ENCODE measurements around the gene PYCARD. TPM values are rescaled to one million over a fixed set of nuclear protein-coding genes. Genes with fewer than 3 reads are reported as not detected.

PYCARD gene
- total and polyA plus RNA-seq, 2 donors (not counting 3 experiments of a cell fraction or from before 2014, with no cell fraction given), result 19.1 to 40.1 TPM

GRCh38 chr16:31242206-31242605 is 39.6 kb upstream of the PYCARD start:
- Histone ChIP-seq H3K4me1 (ENCODE audit: control insufficient read depth, extremely low read depth, insufficient read depth, low read length) (no peaks in the 10 kb centered on the region), H3K79me2 (ENCODE audit: control insufficient read depth, insufficient read depth, low read length) (no peaks in the 10 kb centered on the region), H3K9me3 (replicated peaks; ENCODE audit: control insufficient read depth, insufficient read depth, low read length) (no peaks in the 10 kb centered on the region), H3K36me3 (ENCODE audit: control insufficient read depth in 2 of 2, extremely low read depth in 1 of 2, insufficient read depth in 2 of 2, low read length in 2 of 2) (no peaks in the 10 kb centered on the region), H2AFZ (ENCODE audit: low read depth, low read length) (no peak overlapping the region), H3K27me3 (ENCODE audit: control insufficient read depth in 2 of 2, insufficient read depth in 2 of 2, low read length in 2 of 2) (peaks cover 2 to 5% of the 10 kb centered on the region in 2 experiments), H3K9me1 (replicated peaks; ENCODE audit: control insufficient read depth, extremely low read depth, insufficient read depth, low read length) (no peaks in the 10 kb centered on the region), H3K4me2 (ENCODE audit: insufficient read depth, low read length) (no peak overlapping the region), H4K20me1 (replicated peaks; ENCODE audit: control insufficient read depth, extremely low read depth, insufficient read depth, low read length) (no peaks in the 10 kb centered on the region), H3K4me3 (replicated peaks in 1 of 3; ENCODE audit: insufficient read depth in 1 of 3, low read depth in 1 of 3, low read length in 3 of 3) (no peak overlapping the region), H3K27ac (ENCODE audit: insufficient read depth, low read depth, low read length) (no peak overlapping the region), H3K9ac (replicated peaks; ENCODE audit: extremely low read depth, insufficient read depth, low read length) (no peak overlapping the region)
- intact Hi-C loops (cut with micrococcal nuclease), result no loop called here
- no peak for TF ChIP-seq JUN (IDR thresholded peaks at IDR 0.05; ENCODE audit: borderline replicate concordance, insufficient read depth, insufficient read length, low read depth)
- TF ChIP-seq, protein P1, sequence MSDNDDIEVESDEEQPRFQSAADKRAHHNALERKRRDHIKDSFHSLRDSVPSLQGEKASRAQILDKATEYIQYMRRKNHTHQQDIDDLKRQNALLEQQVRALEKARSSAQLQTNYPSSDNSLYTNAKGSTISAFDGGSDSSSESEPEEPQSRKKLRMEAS (IDR thresholded peaks at IDR 0.05; ENCODE audit: insufficient read depth, insufficient read length), result no peak
- no peak for TF ChIP-seq EZH2 (IDR thresholded peaks at IDR 0.05; ENCODE audit: borderline replicate concordance, low read depth, low read length, severe bottlenecking)
- no peak for TF ChIP-seq GATA2 (IDR thresholded peaks at IDR 0.05; ENCODE audit: insufficient read depth, insufficient read length, low read depth, low read length)
- no peak for TF ChIP-seq FOS (IDR thresholded peaks at IDR 0.05; ENCODE audit: borderline replicate concordance, insufficient read depth, low read length)
- TF ChIP-seq MYC (IDR thresholded peaks at IDR 0.05; ENCODE audit: low read depth, low read length), result no peak
- TF ChIP-seq POLR2A (IDR thresholded peaks at IDR 0.05; ENCODE audit: low read depth, low read length), result no peak
- TF ChIP-seq CTCF (IDR thresholded peaks at IDR 0.05; ENCODE audit: extremely low read depth in 1 of 2, insufficient read depth in 1 of 2, low read depth in 1 of 2, low read length in 2 of 2), result no peak
- TF ChIP-seq POLR2AphosphoS5 (IDR thresholded peaks at IDR 0.05; ENCODE audit: insufficient read depth, low read depth, low read length), result no peak
- FAIRE-seq (no peak), DNase-seq (ENCODE audit: low read depth, low spot score) (no peak)
- no TSS peak for BruUV-seq (replicated peaks)
- ChIA-PET CTCF (no interaction called here), POLR2A (no interaction called here)
- dilution Hi-C loops (cut with MboI; ENCODE audit: extremely low pct_ligation_motif_present, low sequenced_read_pairs), result no loop called here
